GM12878 (cell line): Measurements from ENCODE around the gene SCYGR5. TPM values are rescaled to one million over a fixed set of nuclear protein-coding genes. Genes with fewer than 3 reads are reported as not detected.

Source experiments
- BCL11A ChIP-seq: IDR thresholded peaks from 2 replicates; pipeline ENCODE4 v1.6.1; 2011; ENCODE audit warnings: low read depth, low read length
- BCLAF1 ChIP-seq: fragments of 450-650 bp; IDR thresholded peaks from 2 replicates; pipeline ENCODE4 v1.6.1; 2017; ENCODE audit warnings: antibody characterized with exemption, mild to moderate bottlenecking, moderate library complexity
- CBX3 ChIP-seq: fragments of 200-600 bp; sonication (generic); IDR thresholded peaks from 2 replicates; pipeline ENCODE4 v1.6.1; 2016; ENCODE audit warnings: low read depth, borderline replicate concordance
- CBX5 ChIP-seq: sonication (generic); IDR thresholded peaks from 2 replicates; pipeline ENCODE4 v1.6.1; 2016; ENCODE audit warnings: low read depth, moderate library complexity, mild to moderate bottlenecking, inconsistent platforms
- HDAC6 ChIP-seq: fragments of 200-600 bp; sonication (generic); IDR thresholded peaks from one replicate; pipeline ENCODE4 v1.8.0; 2017; ENCODE audit warnings: antibody characterized with exemption; ENCODE audit not compliant: unreplicated experiment
- IRF3 ChIP-seq: fragments of 450-650 bp; IDR thresholded peaks from 2 replicates; pipeline ENCODE4 v1.6.1; 2014; ENCODE audit warnings: mild to moderate bottlenecking
- IRF4 ChIP-seq: IDR thresholded peaks from 2 replicates; pipeline ENCODE4 v1.6.1; 2011; ENCODE audit warnings: low read depth, low read length
- IRF5 ChIP-seq: fragments of 450-650 bp; IDR thresholded peaks from 2 replicates; pipeline ENCODE4 v1.6.1; 2017; ENCODE audit warnings: borderline replicate concordance
- MEF2A ChIP-seq: IDR thresholded peaks from 2 replicates; pipeline ENCODE4 v1.6.1; 2011; ENCODE audit warnings: low read depth, mild to moderate bottlenecking, low read length, moderate library complexity; ENCODE audit not compliant: insufficient read depth
- PAX8 ChIP-seq: fragments of 450-650 bp; IDR thresholded peaks from 2 replicates; pipeline ENCODE4 v1.6.1; 2017; ENCODE audit warnings: mild to moderate bottlenecking, moderate library complexity
- PKNOX1 ChIP-seq: fragments of 450-650 bp; IDR thresholded peaks from 2 replicates; pipeline ENCODE4 v1.6.1; 2016; ENCODE audit warnings: mild to moderate bottlenecking
- RAD51 ChIP-seq: fragments of 450-650 bp; IDR thresholded peaks from 2 replicates; pipeline ENCODE4 v1.6.1; 2016; ENCODE audit warnings: moderate library complexity, mild to moderate bottlenecking, inconsistent platforms
- SKIL ChIP-seq: fragments of 450-650 bp; IDR thresholded peaks from 2 replicates; pipeline ENCODE4 v1.6.1; 2017; ENCODE audit warnings: mild to moderate bottlenecking, low read depth, inconsistent platforms; ENCODE audit not compliant: poor library complexity, severe bottlenecking
- ZNF274 ChIP-seq: IDR thresholded peaks from one replicate; pipeline ENCODE4 v1.8.0; 2011; ENCODE audit not compliant: insufficient read length, insufficient read depth
- polyA plus RNA-seq, 11 experiments: library from polyadenylated mRNA; depleted of rRNA in 4 of 11; unstranded in 6 of 11; stranded (reverse) in 5 of 11; fragments of >200 nt; fragmentation: Nextera tagmentation in 4 of 11; fragmentation: Illumina TruSeq in 1 of 11; extraction: Ambion mirVana in 4 of 11; extraction: Trizol in 1 of 11; gene quantifications; 1 replicate in 1 of 11; 2 replicates in 10 of 11; pipeline versions ENCODE4 v1.2.1 to v1.2.3, GENCODE V29; 2011 to 2016; ENCODE audit warnings: inconsistent platforms in 2 of 11, missing spikeins in 2 of 11, low read depth in 1 of 11
- total RNA-seq, 4 experiments: library from RNA; depleted of rRNA in 3 of 4; stranded (reverse); fragments of >200 nt in 3 of 4; fragmentation: Illumina TruSeq in 1 of 4; extraction: Trizol in 1 of 4; gene quantifications; 2 replicates each; pipeline versions ENCODE4 v1.2.1 to v1.2.3, GENCODE V29; 2013 to 2021

The SCYGR5 gene
- total and polyA plus RNA-seq, 10 of the 15 experiments (the other 5 are each of a cell fraction or from before 2014, with no cell fraction given): not detected

- TF ChIP-seq ZNF274 (no peak), SKIL (no peak), BCLAF1 (no peak), PAX8 (no peak), CBX5 (no peak), IRF4 (no peak), PKNOX1 (no peak), BCL11A (no peak), RAD51 (no peak), HDAC6 (no peak), CBX3 (no peak), IRF3 (no peak), MEF2A (no peak), IRF5 (no peak)
- TF ChIP-seq, all 136 proteins: peak for 0
Measured at GRCh38 chr2:227623226-227623625, 43.4 kb upstream of the SCYGR5 start (continued).
